Stomach (tissue), 4 donors: Measurements from ENCODE around the gene TMEM59L.

ENCODE experiments used
- POLR2A ChIP-seq, 4 donors: fragments of 450-650 bp; IDR thresholded peaks; one replicate each; pipeline ENCODE4 v1.6.1; 2016; ENCODE audit warnings: antibody characterized with exemption in 4 of 4, control low read depth in 2 of 4, mild to moderate bottlenecking in 1 of 4, moderate library complexity in 1 of 4
- POLR2AphosphoS5 ChIP-seq, 3 donors: sonication (generic); formaldehyde crosslinking; IDR thresholded peaks; one replicate each; pipeline ENCODE4 v1.6.1; 2016; ENCODE audit warnings: antibody characterized with exemption in 3 of 3
- TF ChIP-seq, protein P1 (sequence below), 7 experiments: fragments of 450-650 bp in 4 of 7; fragments of 200-600 bp in 3 of 7; sonication (generic) in 3 of 7; IDR thresholded peaks; one replicate each; pipeline ENCODE4 v1.5.1; 2016 to 2019; ENCODE audit warnings: antibody characterized with exemption in 7 of 7, control low read depth in 2 of 7, mild to moderate bottlenecking in 1 of 7

GRCh38 chr19:18634612-18635297 lies 22.1 kb downstream of the TMEM59L start:
- TF ChIP-seq, protein P1, sequence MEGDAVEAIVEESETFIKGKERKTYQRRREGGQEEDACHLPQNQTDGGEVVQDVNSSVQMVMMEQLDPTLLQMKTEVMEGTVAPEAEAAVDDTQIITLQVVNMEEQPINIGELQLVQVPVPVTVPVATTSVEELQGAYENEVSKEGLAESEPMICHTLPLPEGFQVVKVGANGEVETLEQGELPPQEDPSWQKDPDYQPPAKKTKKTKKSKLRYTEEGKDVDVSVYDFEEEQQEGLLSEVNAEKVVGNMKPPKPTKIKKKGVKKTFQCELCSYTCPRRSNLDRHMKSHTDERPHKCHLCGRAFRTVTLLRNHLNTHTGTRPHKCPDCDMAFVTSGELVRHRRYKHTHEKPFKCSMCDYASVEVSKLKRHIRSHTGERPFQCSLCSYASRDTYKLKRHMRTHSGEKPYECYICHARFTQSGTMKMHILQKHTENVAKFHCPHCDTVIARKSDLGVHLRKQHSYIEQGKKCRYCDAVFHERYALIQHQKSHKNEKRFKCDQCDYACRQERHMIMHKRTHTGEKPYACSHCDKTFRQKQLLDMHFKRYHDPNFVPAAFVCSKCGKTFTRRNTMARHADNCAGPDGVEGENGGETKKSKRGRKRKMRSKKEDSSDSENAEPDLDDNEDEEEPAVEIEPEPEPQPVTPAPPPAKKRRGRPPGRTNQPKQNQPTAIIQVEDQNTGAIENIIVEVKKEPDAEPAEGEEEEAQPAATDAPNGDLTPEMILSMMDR (IDR thresholded peaks at IDR 0.05) = no peak
- TF ChIP-seq POLR2AphosphoS5 (IDR thresholded peaks at IDR 0.05) (no peak), POLR2A (IDR thresholded peaks at IDR 0.05) (no peak)
